H1 (cell line): ENCODE measurements around the gene UBE2I. TPM values are rescaled to one million over a fixed set of nuclear protein-coding genes. Genes with fewer than 3 reads are reported as not detected.

Experiments used
- CTBP2 ChIP-seq: IDR thresholded peaks from 2 replicates; pipeline ENCODE4 v1.7.0; 2011; ENCODE audit warnings: borderline replicate concordance, mild to moderate bottlenecking, moderate library complexity, mixed read lengths, low read length; ENCODE audit not compliant: insufficient read depth, insufficient read length
- EP300 ChIP-seq, 2 experiments: IDR thresholded peaks; 1 replicate in 1 of 2; 2 replicates in 1 of 2; pipeline ENCODE4 v1.6.1; 2011 to 2012; ENCODE audit warnings: low read depth in 2 of 2, low read length in 2 of 2, mild to moderate bottlenecking in 2 of 2, borderline replicate concordance in 1 of 2, inconsistent platforms in 1 of 2, moderate library complexity in 1 of 2
- FOSL1 ChIP-seq: IDR thresholded peaks from 2 replicates; pipeline ENCODE4 v1.6.1; 2011; ENCODE audit warnings: mild to moderate bottlenecking, low read depth, low read length, moderate library complexity; ENCODE audit not compliant: insufficient read depth
- KDM5A ChIP-seq: fragments of 200-600 bp; IDR thresholded peaks from 2 replicates; pipeline ENCODE4 v1.7.1; 2012; ENCODE audit warnings: mild to moderate bottlenecking, low read length, inconsistent platforms, mixed read lengths
- SUZ12 ChIP-seq: fragments of 200-600 bp; sonication (generic); IDR thresholded peaks from 2 replicates; pipeline ENCODE4 v1.6.1; 2012; ENCODE audit warnings: mild to moderate bottlenecking, inconsistent platforms, low read length, moderate library complexity, mixed read lengths
- polyA plus RNA-seq, 7 experiments: library from polyadenylated mRNA; depleted of rRNA in 3 of 7; stranded (reverse) in 5 of 7; unstranded in 2 of 7; fragments of >200 nt in 5 of 7; fragments of 200-250 nt in 2 of 7; gene quantifications; 1 replicate in 5 of 7; 2 replicates in 1 of 7; 4 replicates in 1 of 7; pipeline versions ENCODE4 v1.2.1 to v1.2.3, GENCODE V29; 2011 to 2013; ENCODE audit warnings: missing spikeins in 2 of 7, mixed read lengths in 2 of 7
- total RNA-seq: library from RNA; stranded (reverse); fragmentation: NEBNext Ultra II Directional; extraction: Animal tissue kit (Norgen Biotek cat#: 25700); gene quantifications from 2 replicates; pipeline ENCODE4 v1.2.1, GENCODE V29; 2021
- TF ChIP-seq, protein P1 (sequence below), 3 experiments: IDR thresholded peaks; 1 replicate in 2 of 3; 2 replicates in 1 of 3; pipeline versions ENCODE4 v1.5.1 to v1.6.1; 2011; ENCODE audit warnings: low read length in 3 of 3, mild to moderate bottlenecking in 3 of 3, inconsistent platforms in 2 of 3, low read depth in 1 of 3, moderate library complexity in 1 of 3; ENCODE audit not compliant: insufficient read depth in 1 of 3; ENCODE audit errors: control extremely low read depth in 1 of 3
- TF ChIP-seq, protein P2 (sequence below): IDR thresholded peaks from 2 replicates; pipeline ENCODE4 v1.6.1; 2012; ENCODE audit warnings: inconsistent platforms
- TF ChIP-seq, protein P3 (sequence below): IDR thresholded peaks from 2 replicates; pipeline ENCODE4 v1.6.1; 2011; ENCODE audit warnings: low read length, improper control_type of control experiment

Gene UBE2I
- total and polyA plus RNA-seq, 2 of the 8 experiments (the other 6 are each of a cell fraction or from before 2014, with no cell fraction given): 148 to 268 TPM

DNA sequence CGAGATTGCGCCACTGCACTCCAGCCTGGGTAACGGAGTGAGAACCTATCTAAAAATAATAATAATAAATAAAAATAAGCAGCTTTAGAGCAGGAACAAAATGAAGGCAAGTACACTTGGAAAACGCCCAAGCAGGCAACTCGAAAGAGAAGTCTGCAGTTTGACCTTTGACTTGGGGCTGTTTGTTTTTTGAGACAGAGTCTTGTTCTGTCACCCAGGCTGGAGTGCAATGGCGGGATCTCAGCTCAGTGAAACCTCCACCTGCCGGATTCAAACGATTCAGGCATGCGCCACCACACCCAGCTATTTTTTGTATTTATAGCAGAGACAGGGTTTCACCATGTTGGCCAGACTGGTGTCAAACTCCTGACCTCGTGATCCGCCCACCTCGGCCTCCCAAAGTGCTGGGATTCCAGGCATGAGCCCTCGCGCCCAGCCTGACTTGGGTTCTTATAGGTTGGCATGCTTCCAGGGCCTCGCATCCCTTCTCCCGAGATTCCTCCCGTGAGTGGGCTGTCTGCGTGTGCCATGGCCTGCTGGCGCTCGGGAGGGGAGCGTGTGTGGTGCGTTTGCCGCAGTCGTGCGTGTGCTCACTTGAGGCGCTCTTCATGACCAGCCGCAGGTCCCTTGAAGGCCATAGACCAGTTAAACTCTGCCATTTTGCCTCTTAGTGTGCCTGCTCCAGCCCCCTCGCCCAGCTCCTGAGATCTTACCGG, 18.4 kb upstream of the UBE2I start (continued):
- TF ChIP-seq, protein P1, sequence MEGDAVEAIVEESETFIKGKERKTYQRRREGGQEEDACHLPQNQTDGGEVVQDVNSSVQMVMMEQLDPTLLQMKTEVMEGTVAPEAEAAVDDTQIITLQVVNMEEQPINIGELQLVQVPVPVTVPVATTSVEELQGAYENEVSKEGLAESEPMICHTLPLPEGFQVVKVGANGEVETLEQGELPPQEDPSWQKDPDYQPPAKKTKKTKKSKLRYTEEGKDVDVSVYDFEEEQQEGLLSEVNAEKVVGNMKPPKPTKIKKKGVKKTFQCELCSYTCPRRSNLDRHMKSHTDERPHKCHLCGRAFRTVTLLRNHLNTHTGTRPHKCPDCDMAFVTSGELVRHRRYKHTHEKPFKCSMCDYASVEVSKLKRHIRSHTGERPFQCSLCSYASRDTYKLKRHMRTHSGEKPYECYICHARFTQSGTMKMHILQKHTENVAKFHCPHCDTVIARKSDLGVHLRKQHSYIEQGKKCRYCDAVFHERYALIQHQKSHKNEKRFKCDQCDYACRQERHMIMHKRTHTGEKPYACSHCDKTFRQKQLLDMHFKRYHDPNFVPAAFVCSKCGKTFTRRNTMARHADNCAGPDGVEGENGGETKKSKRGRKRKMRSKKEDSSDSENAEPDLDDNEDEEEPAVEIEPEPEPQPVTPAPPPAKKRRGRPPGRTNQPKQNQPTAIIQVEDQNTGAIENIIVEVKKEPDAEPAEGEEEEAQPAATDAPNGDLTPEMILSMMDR (IDR thresholded peaks at IDR 0.05; ENCODE audit: control extremely low read depth in 1 of 3, insufficient read depth in 1 of 3, low read depth in 1 of 3, low read length in 3 of 3): no peak
- no peak for TF ChIP-seq KDM5A
- TF ChIP-seq, protein P2, sequence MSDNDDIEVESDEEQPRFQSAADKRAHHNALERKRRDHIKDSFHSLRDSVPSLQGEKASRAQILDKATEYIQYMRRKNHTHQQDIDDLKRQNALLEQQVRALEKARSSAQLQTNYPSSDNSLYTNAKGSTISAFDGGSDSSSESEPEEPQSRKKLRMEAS: no peak
- TF ChIP-seq, protein P3, sequence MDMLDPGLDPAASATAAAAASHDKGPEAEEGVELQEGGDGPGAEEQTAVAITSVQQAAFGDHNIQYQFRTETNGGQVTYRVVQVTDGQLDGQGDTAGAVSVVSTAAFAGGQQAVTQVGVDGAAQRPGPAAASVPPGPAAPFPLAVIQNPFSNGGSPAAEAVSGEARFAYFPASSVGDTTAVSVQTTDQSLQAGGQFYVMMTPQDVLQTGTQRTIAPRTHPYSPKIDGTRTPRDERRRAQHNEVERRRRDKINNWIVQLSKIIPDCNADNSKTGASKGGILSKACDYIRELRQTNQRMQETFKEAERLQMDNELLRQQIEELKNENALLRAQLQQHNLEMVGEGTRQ: no peak
- no peak for TF ChIP-seq EP300 (IDR thresholded peaks at IDR 0.05; ENCODE audit: borderline replicate concordance in 1 of 2, low read depth in 2 of 2, low read length in 2 of 2)
- no peak for TF ChIP-seq CTBP2
- no peak for TF ChIP-seq FOSL1
- TF ChIP-seq SUZ12: no peak
- TF ChIP-seq, all 59 proteins: peak for 0
